A549 (cell line): ENCODE measurements around the gene ADH1A.

Source experiments
- CTCF ChIP-seq: fragments of >200 bp; sonication (Bioruptor Twin); formaldehyde crosslinking; IDR thresholded peaks from 3 replicates; pipeline ENCODE4 v1.5.1; 2016
- FOXS1 ChIP-seq: fragments of 250-450 bp; sonication (Bioruptor Pico); IDR thresholded peaks from 2 replicates; pipeline ENCODE4 v1.5.0; 2020; ENCODE audit warnings: mild to moderate bottlenecking, moderate library complexity
- HDAC2 ChIP-seq: fragments of 200-600 bp; sonication (generic); IDR thresholded peaks from 2 replicates; pipeline ENCODE4 v1.6.1; 2016
- JUN ChIP-seq, 2 experiments: fragments of >200 bp; sonication (Bioruptor Twin); formaldehyde crosslinking; IDR thresholded peaks; 2 replicates in 1 of 2; 3 replicates in 1 of 2; pipeline ENCODE4 v1.6.1; 2016 to 2017
- MAFK ChIP-seq: fragments of 450-650 bp; IDR thresholded peaks from 2 replicates; pipeline ENCODE4 v1.6.1; 2014; ENCODE audit not compliant: partially characterized antibody
- NR3C1 ChIP-seq: fragments of >200 bp; sonication (Bioruptor Twin); formaldehyde crosslinking; IDR thresholded peaks from 3 replicates; pipeline ENCODE4 v1.6.1; 2017
- PHF8 ChIP-seq: fragments of 200-600 bp; sonication (generic); IDR thresholded peaks from 2 replicates; pipeline ENCODE4 v1.6.1; 2016; ENCODE audit warnings: low read depth, mild to moderate bottlenecking, antibody characterized with exemption, moderate library complexity, borderline replicate concordance
- POLR2A ChIP-seq: IDR thresholded peaks from 2 replicates; pipeline ENCODE4 v1.6.1; 2012; ENCODE audit warnings: mild to moderate bottlenecking, low read length
- POLR2AphosphoS2 ChIP-seq: conservative IDR thresholded peaks from 2 replicates; pipeline ENCODE4 v1.6.1; 2012; ENCODE audit warnings: low read length, improper control_type of control experiment, inconsistent platforms
- RCOR1 ChIP-seq: fragments of 150-350 bp; IDR thresholded peaks from 2 replicates; pipeline ENCODE4 v1.6.1; 2014; ENCODE audit warnings: antibody characterized with exemption, low read length, low read depth
- SMC3 ChIP-seq: fragments of >200 bp; sonication (Bioruptor Twin); formaldehyde crosslinking; IDR thresholded peaks from 3 replicates; pipeline ENCODE4 v1.6.1; 2018; ENCODE audit warnings: inconsistent platforms
- USF2 ChIP-seq: fragments of 450-650 bp; IDR thresholded peaks from 2 replicates; pipeline ENCODE4 v1.6.1; 2014; ENCODE audit warnings: antibody characterized with exemption

- no peak for TF ChIP-seq POLR2A
- TF ChIP-seq MAFK: no peak
- TF ChIP-seq PHF8: no peak
- TF ChIP-seq CTCF: no peak
- no peak for TF ChIP-seq POLR2AphosphoS2
- no peak for TF ChIP-seq JUN (IDR thresholded peaks at IDR 0.05)
- no peak for TF ChIP-seq RCOR1
- TF ChIP-seq HDAC2: no peak
- TF ChIP-seq SMC3: no peak
- no peak for TF ChIP-seq NR3C1
- no peak for TF ChIP-seq USF2
- no peak for TF ChIP-seq FOXS1 (CRISPR knock-in tag)
Observed at GRCh38 chr4:99275050-99275449, 15.7 kb downstream of the ADH1A start.
